ENCODE data around the gene SPTB. TPM values are rescaled to one million over a fixed set of nuclear protein-coding genes. Genes with fewer than 3 reads are reported as not detected.

The SPTB gene
- polyA plus RNA-seq, 3 donors, result 13.6 to 17.4 (median 16.0) TPM

DNA sequence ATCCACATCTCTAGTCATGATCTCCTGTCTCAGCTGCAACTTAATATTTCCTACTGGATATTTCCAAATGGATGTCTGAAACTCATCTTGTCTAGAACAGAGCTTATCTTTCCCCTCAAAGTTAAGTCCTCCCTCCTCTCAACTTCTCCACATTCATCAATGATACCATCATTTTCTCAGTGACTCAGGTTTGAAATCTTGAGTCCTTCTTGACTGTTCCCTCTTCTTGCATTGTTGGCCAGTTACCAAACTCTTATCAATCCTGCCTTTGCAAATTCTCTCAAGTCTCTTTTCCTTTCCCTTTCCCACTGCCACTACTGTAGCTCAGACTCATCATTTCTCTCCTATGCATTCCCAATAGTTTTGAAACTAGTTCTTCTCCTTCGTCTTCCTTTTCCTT lies 20.3 kb upstream of the SPTB start:
- no peak for DNase-seq (ENCODE audit: extremely low read depth in 1 of 11, low read depth in 9 of 11, low spot score in 4 of 11)

DNA sequence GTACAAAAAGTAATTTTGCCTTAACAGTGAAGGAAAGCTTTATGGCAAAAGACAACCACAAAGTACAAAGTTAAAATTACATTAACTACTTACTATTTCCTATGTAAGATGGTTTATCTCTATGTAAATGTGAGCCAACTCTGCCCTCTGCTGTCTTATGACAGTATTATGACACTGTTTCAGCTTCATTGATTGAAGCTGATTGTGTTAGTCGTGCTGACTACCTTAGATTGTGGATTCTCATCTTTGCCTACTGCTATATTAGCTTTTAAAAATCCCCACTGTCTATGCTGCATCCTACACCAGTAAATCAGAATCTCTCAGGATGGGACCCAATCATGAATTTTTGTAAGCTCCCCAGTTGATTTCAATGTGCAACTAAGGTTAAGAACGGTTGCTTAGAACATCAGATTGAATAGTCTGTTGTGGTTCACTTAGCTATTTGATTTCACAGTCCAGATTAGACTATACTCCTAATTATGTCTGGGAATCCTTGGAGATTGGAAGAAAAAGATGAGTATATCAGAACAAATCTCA lies 12.2 kb upstream of the SPTB start:
- DNase-seq (ENCODE audit: extremely low read depth in 1 of 11, low read depth in 9 of 11, low spot score in 4 of 11), result peak in 6 of 11 donors; percentile 33 to 56 (median 55)

- DNase-seq (ENCODE audit: extremely low read depth in 1 of 11, low read depth in 9 of 11, low spot score in 4 of 11), result no peak
Measured at GRCh38 chr14:64891173-64891838, 11.6 kb upstream of the SPTB start.

- no peak for DNase-seq (ENCODE audit: extremely low read depth in 1 of 11, low read depth in 9 of 11, low spot score in 4 of 11)
Measured at GRCh38 chr14:64889352-64889751, 9.6 kb upstream of the SPTB start.

DNA sequence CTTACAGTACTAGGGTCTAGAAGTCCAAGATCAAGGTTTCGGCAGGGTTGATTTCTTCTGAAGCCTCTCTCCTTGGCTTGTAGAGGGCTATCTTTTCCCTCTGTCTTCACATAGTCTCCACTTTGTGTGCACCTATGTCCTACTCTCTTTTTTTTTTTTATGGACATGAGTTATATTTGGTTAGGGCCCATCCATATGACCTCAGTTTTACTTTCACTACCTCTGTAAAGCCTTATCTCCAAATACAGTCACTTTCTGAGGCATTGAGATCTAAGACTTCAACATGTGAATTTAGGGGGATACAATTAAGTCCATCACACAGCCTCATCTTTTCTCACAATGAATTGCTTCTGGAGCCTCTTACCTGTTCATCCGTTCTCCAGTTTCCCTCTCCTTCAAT lies 5.9 kb upstream of the SPTB start:
- no peak for DNase-seq (ENCODE audit: extremely low read depth in 1 of 11, low read depth in 9 of 11, low spot score in 4 of 11)

GRCh38 chr14:64880221-64881121 lies 764 bp upstream of the SPTB start:
- DNase-seq (ENCODE audit: extremely low read depth in 1 of 11, low read depth in 9 of 11, low spot score in 4 of 11), result peak in 5 of 11 donors; percentile 41 to 58 (median 49)

- peak in 6 of 11 donors; percentile 45 to 66 (median 54) for DNase-seq (ENCODE audit: extremely low read depth in 1 of 11, low read depth in 9 of 11, low spot score in 4 of 11)
Measured at GRCh38 chr14:64878837-64879634, 671 bp downstream of the SPTB start.

DNA sequence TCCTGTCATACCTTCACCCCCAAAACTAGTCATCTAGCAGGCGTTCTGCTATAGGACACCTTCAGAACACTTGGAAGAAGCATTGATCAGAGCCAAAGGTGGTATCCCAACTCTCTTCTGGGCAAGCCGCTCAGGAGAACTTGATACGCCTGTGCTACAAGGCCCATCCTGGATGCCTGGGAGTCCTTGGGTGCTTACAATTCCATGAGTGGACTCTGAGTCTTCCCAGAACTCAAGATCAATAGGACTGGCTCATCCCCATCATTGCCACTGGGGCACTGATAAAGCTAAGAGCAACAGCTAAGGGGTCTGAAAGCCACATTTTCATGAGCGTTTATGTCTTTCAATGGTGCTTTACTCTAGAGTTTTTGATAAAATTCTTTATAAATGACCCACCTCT lies 1.9 kb downstream of the SPTB start:
- DNase-seq (ENCODE audit: extremely low read depth in 1 of 11, low read depth in 9 of 11, low spot score in 4 of 11), result no peak

DNA sequence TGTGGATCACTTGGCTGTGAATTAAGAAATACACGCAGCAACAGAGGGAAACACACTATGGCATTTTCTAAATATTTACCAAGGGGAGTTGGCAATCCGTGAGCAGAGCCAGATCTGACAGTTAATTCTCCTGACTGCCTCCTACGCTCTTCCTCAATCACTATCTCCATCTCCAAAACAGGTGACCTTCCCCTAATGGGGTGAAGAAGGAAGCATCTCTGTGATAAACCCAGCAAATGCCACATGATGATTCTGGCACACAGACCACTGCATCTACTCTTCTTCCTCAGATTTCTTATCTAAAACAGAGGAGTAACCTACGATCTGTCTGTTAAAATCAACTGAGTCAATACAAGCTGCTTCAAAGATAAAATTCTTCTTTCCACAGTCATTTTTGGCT lies 4.4 kb downstream of the SPTB start:
- DNase-seq (ENCODE audit: extremely low read depth in 1 of 11, low read depth in 9 of 11, low spot score in 4 of 11), result no peak

DNA sequence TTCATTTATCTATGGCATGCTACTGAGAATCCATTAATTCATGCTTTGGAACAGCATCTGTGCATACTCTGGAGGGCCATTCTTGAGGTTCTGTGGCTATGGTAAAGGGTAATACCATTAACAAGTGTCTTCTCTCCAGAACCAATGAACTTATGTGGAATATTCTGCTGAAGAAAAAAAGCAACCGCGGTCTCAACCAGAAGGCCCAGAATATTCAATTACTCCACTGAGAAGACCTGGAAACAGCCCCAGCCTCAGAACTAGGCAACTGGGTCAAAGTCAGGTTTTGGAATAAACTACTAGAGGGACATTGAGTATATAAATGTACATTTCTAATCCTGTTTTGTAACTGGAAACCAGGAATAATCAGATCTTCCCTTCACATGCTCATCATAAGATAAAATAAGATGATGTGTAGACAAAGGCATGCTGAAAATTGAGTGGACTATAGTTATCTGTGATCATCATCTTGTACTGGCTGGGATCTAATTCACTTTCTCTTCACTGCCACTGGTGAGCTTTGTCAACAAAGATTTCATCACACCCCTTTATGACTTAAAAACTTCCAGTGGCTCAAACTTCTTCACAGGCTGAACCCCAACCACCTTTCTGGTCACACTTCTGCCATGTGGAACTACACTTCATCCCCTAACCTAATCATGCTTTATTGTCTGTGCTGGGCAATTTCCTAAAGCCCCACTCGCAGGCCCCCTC lies 6.0 kb downstream of the SPTB start:
- no peak for DNase-seq (ENCODE audit: extremely low read depth in 1 of 11, low read depth in 9 of 11, low spot score in 4 of 11)

- DNase-seq (ENCODE audit: extremely low read depth in 1 of 11, low read depth in 9 of 11, low spot score in 4 of 11), result no peak
Measured at GRCh38 chr14:64871344-64871743, 8.4 kb downstream of the SPTB start.

DNA sequence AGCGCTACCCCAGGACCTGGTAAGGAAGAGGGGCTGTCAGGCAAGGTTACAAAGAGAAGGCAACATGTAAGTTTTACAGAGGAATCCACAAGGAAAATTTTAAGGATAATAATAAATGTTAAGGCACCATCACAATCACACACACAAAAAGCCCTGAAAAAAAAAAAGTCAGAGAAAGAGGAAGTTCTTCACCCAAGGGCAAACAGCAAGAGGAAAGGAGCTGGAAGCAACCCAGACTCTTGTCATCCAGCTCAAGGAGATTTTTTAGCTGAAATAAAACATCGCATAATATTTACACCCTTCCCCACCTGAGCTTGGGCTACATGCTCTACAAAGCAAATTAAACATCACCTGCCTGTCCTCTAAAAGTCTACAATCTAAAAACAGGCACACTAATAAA lies 9.5 kb downstream of the SPTB start:
- DNase-seq (ENCODE audit: extremely low read depth in 1 of 11, low read depth in 9 of 11, low spot score in 4 of 11), result no peak

DNA sequence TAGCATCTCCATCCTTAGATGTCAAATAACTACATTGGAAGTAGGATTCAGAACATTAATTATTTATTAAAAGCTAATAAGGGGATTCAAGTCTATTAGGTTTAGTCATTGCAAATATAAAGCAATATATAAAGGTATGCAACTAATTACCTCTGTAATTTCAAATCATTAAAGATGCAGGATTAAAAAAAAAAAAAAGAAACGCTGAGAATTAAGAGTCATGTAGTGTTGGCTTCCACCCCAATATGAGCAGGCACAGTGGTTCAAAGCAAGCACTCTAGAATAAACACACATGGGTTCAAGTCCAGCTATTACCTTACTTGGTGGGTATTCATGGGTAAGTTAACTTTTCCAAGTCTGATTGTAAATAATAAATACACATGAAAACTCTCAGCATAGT lies 10.9 kb downstream of the SPTB start:
- DNase-seq (ENCODE audit: extremely low read depth in 1 of 11, low read depth in 9 of 11, low spot score in 4 of 11), result no peak

- no peak for DNase-seq (ENCODE audit: extremely low read depth in 1 of 11, low read depth in 9 of 11, low spot score in 4 of 11)
Measured at GRCh38 chr14:64868379-64868778, 11.3 kb downstream of the SPTB start.

DNA sequence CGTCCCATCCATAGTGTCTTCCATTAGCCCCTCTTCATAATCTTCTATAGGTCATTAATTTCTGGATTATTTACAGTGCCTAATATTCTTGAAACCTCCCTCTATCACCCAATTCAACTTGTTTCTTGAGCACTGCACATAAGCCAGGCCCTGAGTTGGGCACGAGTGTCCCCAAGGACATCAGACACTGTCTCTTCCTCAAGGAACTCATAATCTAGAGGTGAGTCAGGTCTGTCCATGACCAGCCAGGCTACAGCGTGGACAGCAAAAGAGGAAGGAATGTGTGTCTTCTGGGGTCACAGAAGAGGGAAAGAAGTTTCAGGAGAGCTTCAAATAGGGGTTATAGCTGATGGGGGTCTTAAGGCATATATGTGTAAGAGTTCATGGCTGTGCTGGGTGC lies 12.5 kb downstream of the SPTB start:
- no peak for DNase-seq (ENCODE audit: extremely low read depth in 1 of 11, low read depth in 9 of 11, low spot score in 4 of 11)

GRCh38 chr14:64865992-64866391 lies 13.7 kb downstream of the SPTB start:
- no peak for DNase-seq (ENCODE audit: extremely low read depth in 1 of 11, low read depth in 9 of 11, low spot score in 4 of 11)

GRCh38 chr14:64865109-64865508 lies 14.6 kb downstream of the SPTB start:
- DNase-seq (ENCODE audit: extremely low read depth in 1 of 11, low read depth in 9 of 11, low spot score in 4 of 11), result no peak

GRCh38 chr14:64864258-64864657 lies 15.4 kb downstream of the SPTB start:
- no peak for DNase-seq (ENCODE audit: extremely low read depth in 1 of 11, low read depth in 9 of 11, low spot score in 4 of 11)

GRCh38 chr14:64861916-64862315 lies 17.8 kb downstream of the SPTB start:
- no peak for DNase-seq (ENCODE audit: extremely low read depth in 1 of 11, low read depth in 9 of 11, low spot score in 4 of 11)

Data from renal cortex interstitium (tissue), 11 donors.